GF-D8 (cell line): ENCODE data around the gene NAA40.
"Not testable (repeated sequence)": the region's sequence is repeated elsewhere in the genome, so short reads cannot be mapped to it uniquely, and the experiment has no call there.

ENCODE experiments used
- DNase-seq: peaks from one replicate; lab custom pipeline; 2025; lab: John Stamatoyannopoulos, UW

The NAA40 gene

GRCh38 chr11:63939397-63939891, 642 bp downstream of the NAA40 start:
- no peak for DNase-seq

GRCh38 chr11:63940786-63941185, 2.0 kb downstream of the NAA40 start:
- DNase-seq = no peak

- no peak for DNase-seq
Measured at GRCh38 chr11:63941901-63942300, 3.1 kb downstream of the NAA40 start.

- DNase-seq = no peak
Measured at GRCh38 chr11:63942803-63943202, 4.0 kb downstream of the NAA40 start.

- no peak for DNase-seq
Measured at GRCh38 chr11:63944987-63945386, 6.2 kb downstream of the NAA40 start.

- peak; percentile 5 for DNase-seq
Measured at GRCh38 chr11:63945477-63946163, 6.8 kb downstream of the NAA40 start.

- DNase-seq = peak; percentile 56
Measured at GRCh38 chr11:63951779-63952536, 13.2 kb downstream of the NAA40 start.

GRCh38 chr11:63952570-63952969, 13.8 kb downstream of the NAA40 start:
- DNase-seq = no peak

GRCh38 chr11:63958008-63958407, 19.2 kb downstream of the NAA40 start:
- no peak for DNase-seq

GRCh38 chr11:63961608-63962412, 23.0 kb downstream of the NAA40 start:
- peak; percentile 62 for DNase-seq

- not testable (repeated sequence) for DNase-seq
Measured at GRCh38 chr11:63963895-63964294, 25.1 kb downstream of the NAA40 start.

GRCh38 chr11:63966444-63966843, 27.6 kb downstream of the NAA40 start:
- DNase-seq = no peak

GRCh38 chr11:63969461-63969860, 30.7 kb downstream of the NAA40 start:
- no peak for DNase-seq

GRCh38 chr11:63970902-63971301, 32.1 kb downstream of the NAA40 start:
- DNase-seq = no peak

GRCh38 chr11:63973912-63974258, 35.1 kb downstream of the NAA40 start:
- not testable (repeated sequence) for DNase-seq

- DNase-seq = peak; percentile 98
Measured at GRCh38 chr11:63974259-63975143, 35.7 kb downstream of the NAA40 start, which contains the start of gene COX8A. Gene COX8A (plus strand): TSS chr11:63974620. CDS start chr11:63974681, 61 bp downstream.

GRCh38 chr11:63978551-63979239, 39.9 kb downstream of the NAA40 start:
- no peak for DNase-seq

GRCh38 chr11:63979426-63979825, 40.6 kb downstream of the NAA40 start:
- DNase-seq = no peak

GRCh38 chr11:63985812-63986155, 47.0 kb downstream of the NAA40 start:
- no peak for DNase-seq

- peak; percentile 59 for DNase-seq
Measured at GRCh38 chr11:63986156-63986931, 47.5 kb downstream of the NAA40 start, which contains the start of gene OTUB1. Gene OTUB1 (plus strand): TSS chr11:63986438. CDS start chr11:63986457, 19 bp downstream.
